T-helper 1 cell treated with Interleukin-12 subunit alpha and Interleukin-12 subunit beta and Interleukin-4 antibody, amounts not matched to agents 30 ng/mL and 1 ng/mL, for 36 hours (primary cell): ENCODE results near the gene COL4A3. TPM values are rescaled to one million over a fixed set of nuclear protein-coding genes. Genes with fewer than 3 reads are reported as not detected.
"Not testable (repeated sequence)": the region's sequence is repeated elsewhere in the genome, so short reads cannot be mapped to it uniquely, and the experiment has no call there.

Experiments
- intact Hi-C: fragments of 100-400 bp; cut with micrococcal nuclease; formaldehyde crosslinking; loops from one replicate; pipeline ENCODE4 v1.15.1; 2024
- total RNA-seq: library from RNA; stranded (reverse); gene quantifications from 2 replicates; pipeline ENCODE4 v1.2.3, GENCODE V29; 2022

COL4A3 gene
- total RNA-seq, 1 donor from 2014 or later, result not detected

- intact Hi-C loops, result no loop called here
Measured at GRCh38 chr2:227206406-227206805, 42.0 kb downstream of the COL4A3 start.

GRCh38 chr2:227207573-227207972 is 43.1 kb downstream of the COL4A3 start:
- intact Hi-C loops, result no loop called here

- intact Hi-C loops, result no loop called here
Measured at GRCh38 chr2:227214622-227215041, 50.2 kb downstream of the COL4A3 start.

GRCh38 chr2:227219312-227220105 is 55.1 kb downstream of the COL4A3 start:
- intact Hi-C loops, result no loop called here

- intact Hi-C loops, result no loop called here
Measured at GRCh38 chr2:227221120-227221519, 56.7 kb downstream of the COL4A3 start.

GRCh38 chr2:227222292-227222691 is 57.9 kb downstream of the COL4A3 start:
- intact Hi-C loops, result no loop called here

- intact Hi-C loops, result not testable (repeated sequence)
Measured at GRCh38 chr2:227225641-227226040, 61.2 kb downstream of the COL4A3 start.

GRCh38 chr2:227228061-227228667 is 63.7 kb downstream of the COL4A3 start:
- intact Hi-C loops, result no loop called here

- intact Hi-C loops, result loop anchor here (10.0 kb wide), 1 partner anchor 395 kb away; the partner anchor contains the start of gene RHBDD1
Measured at GRCh38 chr2:227230151-227230550, 65.7 kb downstream of the COL4A3 start.

GRCh38 chr2:227234429-227234828 is 70.0 kb downstream of the COL4A3 start:
- intact Hi-C loops, result loop anchor here (10.0 kb wide), 1 partner anchor 400 kb away; the partner anchor contains the start of gene RHBDD1

GRCh38 chr2:227237786-227238185 is 73.4 kb downstream of the COL4A3 start:
- intact Hi-C loops, result loop anchor here (1.0 to 10.0 kb wide), 8 partner anchors 88 to 1569 kb away; partner anchors contain the start of genes MFF and RHBDD1

- intact Hi-C loops, result loop anchor here (1.0 to 10.0 kb wide), 8 partner anchors 87 to 1570 kb away; partner anchors contain the start of genes MFF and RHBDD1
Measured at GRCh38 chr2:227238238-227239237, 74.1 kb downstream of the COL4A3 start.

GRCh38 chr2:227241005-227241404 is 76.6 kb downstream of the COL4A3 start:
- intact Hi-C loops, result no loop called here

- intact Hi-C loops, result no loop called here
Measured at GRCh38 chr2:227248876-227249275, 84.5 kb downstream of the COL4A3 start.

GRCh38 chr2:227252831-227253230 is 88.4 kb downstream of the COL4A3 start:
- intact Hi-C loops, result no loop called here

- intact Hi-C loops, result no loop called here
Measured at GRCh38 chr2:227256605-227257004, 92.2 kb downstream of the COL4A3 start.

GRCh38 chr2:227257820-227258219 is 93.4 kb downstream of the COL4A3 start:
- intact Hi-C loops, result no loop called here

- intact Hi-C loops, result no loop called here
Measured at GRCh38 chr2:227260041-227260440, 95.6 kb downstream of the COL4A3 start.

- intact Hi-C loops, result no loop called here
Measured at GRCh38 chr2:227267410-227268115, 103.1 kb downstream of the COL4A3 start.

GRCh38 chr2:227280895-227281294 is 116.5 kb downstream of the COL4A3 start:
- intact Hi-C loops, result no loop called here
